T-helper 1 cell (primary cell): ENCODE data around the gene IL5RA.

Experiments used
- DNase-seq, 5 donors: peaks; one replicate each; pipeline ENCODE4 v3.0.0-alpha.2; 2012 to 2020
- total RNA-seq, 4 donors: gene quantifications; one replicate each; lab custom pipeline; 2026; lab: John Stamatoyannopoulos, UW

Gene IL5RA, protein sequence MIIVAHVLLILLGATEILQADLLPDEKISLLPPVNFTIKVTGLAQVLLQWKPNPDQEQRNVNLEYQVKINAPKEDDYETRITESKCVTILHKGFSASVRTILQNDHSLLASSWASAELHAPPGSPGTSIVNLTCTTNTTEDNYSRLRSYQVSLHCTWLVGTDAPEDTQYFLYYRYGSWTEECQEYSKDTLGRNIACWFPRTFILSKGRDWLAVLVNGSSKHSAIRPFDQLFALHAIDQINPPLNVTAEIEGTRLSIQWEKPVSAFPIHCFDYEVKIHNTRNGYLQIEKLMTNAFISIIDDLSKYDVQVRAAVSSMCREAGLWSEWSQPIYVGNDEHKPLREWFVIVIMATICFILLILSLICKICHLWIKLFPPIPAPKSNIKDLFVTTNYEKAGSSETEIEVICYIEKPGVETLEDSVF
- total RNA-seq: 2.5 to 5.9 (median 3.7) reads per million in 4 donors

DNA sequence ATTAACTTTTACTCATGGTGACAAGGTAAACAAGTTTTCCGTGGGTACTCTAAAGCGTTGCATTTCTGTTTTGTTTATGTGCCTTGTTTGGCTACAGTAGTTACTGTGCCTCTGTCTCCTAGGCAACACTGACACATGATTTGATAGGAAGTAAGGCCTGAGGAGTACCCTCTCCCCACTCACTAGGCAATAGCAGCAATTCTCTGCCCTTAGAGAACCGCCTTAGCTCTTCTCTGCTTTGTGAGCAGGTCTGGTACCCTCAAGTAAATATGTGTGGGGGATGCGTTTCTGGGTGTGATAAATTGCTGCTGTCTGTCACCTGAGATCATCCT lies at the start of gene IL5RA:
TSS of gene IL5RA (minus strand) at position 76 of the 332 bp plus-strand sequence. CDS start 5,390 bp downstream, outside the sequence.
- peak in 3 of 5 donors; percentile 6 to 21 (median 10) for DNase-seq

DNA sequence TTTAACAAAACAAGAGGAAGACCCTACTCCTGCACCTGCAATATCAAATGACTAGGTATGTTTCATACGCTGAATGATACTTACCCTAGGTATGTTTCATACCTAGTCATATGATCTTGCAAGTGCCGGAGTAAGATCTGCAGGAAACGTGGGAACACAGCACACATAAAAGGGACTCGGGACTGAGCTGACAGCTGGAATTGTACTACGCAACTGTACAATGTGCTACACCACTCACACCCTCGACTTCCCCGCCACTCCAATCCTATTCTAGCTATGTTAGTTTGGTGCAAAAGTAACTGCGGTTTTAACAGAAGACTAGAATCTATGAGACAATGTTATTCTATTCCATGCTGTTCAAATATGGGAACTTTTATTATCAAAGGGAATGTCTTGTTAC lies 47.3 kb upstream of the IL5RA start:
- no peak for DNase-seq

DNA sequence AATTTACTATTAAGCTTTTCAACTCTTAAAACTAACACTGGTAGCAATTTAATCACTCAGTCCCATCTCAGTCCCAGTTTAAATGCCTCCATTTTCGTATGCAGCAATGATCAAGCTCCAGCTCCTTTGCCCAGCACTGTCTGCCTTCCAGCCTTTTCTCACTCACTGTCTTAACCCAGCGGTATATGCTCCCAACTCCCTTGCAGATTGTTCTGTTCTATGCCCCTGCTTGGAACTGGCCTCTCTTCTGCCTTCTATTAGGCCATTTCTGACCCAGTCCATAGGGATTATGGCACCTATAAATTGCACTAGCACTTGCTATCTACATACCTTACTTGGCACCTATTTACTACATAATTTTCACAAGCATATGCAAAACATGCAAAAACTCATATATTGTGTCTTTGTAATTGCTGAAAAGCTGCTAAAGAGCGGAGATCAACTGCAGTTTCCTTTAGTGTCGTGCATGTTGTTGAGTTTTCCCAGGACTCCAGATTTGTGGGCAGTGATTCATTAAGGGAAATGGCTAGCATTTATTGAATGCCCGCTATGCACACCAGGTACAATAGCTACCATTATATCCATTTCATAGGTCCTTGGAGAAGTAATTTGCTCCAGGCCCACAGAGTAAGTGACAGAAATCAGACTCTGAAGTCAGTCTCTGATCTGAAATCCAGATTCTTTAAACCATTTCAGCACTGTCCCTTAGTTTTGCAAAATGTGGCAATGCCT lies 44.9 kb upstream of the IL5RA start:
- no peak for DNase-seq

DNA sequence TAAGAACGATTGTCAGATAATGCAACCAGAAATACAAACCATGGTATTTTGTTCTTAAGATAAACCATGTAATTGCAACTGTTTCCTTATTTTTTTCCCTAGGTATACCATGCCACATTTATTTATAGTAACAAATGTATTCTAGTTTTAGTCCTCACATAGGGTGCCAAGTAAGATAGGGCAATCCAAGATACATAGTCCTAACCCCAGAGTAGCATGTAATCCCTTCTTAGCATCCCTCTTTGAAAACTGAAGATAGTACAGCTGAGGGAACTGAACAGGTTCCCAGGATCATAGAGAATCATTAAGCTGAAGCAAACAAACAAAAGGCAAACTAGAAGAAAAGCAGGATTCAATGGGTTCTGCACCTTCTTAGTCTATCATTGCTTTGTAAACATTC lies 41.3 kb upstream of the IL5RA start:
- no peak for DNase-seq

DNA sequence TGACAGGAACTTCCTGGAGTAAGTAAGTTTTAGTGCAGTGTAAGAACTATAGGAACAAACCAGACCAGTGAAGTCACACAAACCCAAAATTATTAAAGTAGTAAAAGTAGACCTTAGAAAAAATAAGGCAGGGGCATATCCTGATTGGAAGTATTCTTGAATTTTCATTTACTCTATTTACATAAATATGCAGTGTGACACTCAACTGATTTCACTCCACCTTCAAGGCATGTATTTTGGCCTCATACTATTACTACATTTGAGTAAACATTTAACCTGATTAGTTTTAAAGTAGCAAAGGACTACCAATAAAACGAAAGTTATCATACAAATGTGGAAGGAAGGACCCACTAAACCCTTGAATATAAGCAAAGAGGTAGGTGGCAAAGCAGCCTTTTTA lies 39.4 kb upstream of the IL5RA start:
- DNase-seq: no peak

DNA sequence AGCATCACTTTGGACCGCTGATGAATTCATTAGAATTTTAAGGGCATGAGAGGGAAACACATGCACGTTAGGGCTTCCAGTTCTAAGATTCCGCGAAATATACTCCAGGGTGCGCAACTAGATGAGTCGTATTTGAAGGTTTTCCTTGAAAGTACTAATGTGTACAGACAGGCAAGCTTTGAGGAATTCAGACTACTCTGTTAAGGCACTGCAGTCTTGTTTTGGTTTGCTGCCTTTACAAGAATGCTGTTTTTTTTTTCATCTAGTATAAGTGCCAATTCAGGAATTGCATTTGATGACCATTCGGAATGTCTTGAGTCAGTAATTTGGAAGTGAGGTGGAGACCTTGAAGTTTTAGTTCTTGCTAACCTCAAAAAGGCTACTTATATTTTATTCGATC lies 35.7 kb upstream of the IL5RA start:
- no peak for DNase-seq

DNA sequence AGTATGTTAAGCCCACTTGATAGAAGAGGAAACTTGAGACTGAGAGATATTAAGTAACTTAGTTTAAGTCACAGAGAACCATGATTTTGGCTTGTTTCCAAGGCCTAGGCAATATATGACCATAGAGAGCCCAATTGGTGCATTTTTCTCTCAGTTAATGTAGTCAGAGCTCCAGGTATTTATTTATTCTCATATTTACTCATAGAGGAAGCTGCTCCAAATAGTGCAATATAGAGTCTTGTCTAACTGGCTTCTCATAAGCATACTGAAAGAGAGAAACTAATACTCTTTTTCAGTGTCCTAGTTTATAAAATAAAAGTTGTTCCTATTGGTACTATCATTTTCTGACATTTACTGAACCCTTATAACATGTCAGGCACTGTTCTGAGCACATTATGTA lies 31.8 kb upstream of the IL5RA start:
- no peak for DNase-seq

DNA sequence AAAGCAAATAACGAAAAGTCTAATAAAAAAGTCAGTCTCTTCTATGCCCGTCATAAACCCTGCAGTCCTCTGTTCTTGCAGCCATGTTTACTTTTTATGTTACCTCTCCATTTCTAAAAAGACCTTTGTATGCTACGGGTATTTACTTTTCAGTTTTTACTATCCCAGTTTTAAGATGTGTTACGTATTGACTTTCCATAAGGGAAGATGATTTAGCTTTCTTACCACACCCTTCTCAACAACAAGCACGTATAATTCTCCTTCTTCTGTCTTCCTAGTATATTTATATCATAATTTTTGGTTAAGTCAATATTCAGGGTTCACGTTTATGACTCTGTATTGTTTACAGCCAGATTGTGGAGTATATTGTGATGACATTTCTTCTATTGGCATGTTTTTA lies 27.4 kb upstream of the IL5RA start:
- DNase-seq: no peak

DNA sequence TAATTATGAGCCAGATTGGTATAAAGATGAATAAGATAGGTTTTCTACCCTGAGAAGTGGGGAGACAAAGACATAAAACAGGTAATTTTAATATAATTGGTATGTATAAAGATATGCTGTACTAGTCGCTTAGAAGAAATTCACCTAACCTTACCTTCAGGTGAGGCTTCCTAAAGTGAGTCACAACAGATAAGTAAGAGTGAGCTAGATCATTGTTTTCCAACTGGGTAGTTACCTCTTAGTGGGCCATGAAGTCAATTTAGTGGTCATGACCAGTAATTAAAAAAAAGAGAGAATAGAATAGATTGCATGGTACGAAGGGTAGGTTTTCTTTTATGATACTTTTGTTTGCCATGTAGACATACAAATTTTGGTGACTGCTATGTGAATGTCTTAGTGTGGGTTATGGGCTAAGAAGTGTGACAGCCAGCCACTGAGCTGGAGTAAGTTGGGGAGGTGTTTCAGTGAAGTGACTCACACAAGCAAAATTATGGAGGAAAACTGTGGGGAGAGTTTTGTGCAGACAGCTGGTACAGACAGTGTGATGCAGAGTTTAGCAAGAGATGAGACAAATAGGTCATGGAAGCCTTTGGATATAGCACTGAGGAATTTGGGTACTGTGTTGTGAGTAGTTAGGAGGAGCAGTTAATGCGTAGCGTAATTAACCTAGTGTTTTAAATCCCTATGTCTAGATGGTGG lies 24.7 kb upstream of the IL5RA start:
- DNase-seq: no peak

DNA sequence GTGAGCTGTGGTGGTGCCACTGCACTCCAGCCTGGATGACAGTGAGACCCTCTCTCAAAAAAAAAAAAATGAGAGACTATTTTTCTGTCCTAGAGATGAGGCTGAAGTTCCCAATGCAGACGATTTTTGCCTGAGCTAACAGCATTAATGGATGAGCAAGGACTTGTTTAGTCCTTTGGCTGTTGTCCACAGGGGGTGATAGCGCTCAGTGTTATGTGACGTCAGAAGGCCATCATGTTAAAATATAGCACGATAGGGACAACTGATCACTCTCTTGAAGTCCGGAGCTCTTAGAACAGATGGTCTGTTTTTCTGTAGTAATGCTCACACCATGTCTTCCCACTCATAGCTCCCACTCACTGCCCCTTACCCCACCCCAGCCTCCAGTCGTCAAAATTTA lies 23.3 kb upstream of the IL5RA start:
- DNase-seq: no peak

DNA sequence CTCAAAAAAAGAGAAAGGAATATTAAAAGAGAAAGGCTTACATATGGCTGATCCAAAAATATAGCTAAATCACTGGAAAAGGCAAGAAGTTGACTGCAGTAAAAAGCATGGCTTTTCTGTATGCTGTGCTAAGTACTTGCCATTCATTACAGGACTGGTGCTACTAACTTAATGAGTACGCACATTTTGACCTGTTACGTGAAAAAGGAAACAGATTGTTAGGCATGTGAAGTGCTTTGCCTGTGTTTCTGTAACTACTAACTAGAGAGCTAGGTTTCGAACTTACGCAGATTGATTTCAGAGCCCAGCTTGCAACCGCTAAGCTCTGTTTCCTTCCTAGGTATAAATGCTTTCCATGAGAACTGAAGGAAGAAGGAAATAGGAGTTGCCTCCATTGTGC lies 19.4 kb upstream of the IL5RA start:
- peak in 1 of 5 donors; percentile 5 for DNase-seq

DNA sequence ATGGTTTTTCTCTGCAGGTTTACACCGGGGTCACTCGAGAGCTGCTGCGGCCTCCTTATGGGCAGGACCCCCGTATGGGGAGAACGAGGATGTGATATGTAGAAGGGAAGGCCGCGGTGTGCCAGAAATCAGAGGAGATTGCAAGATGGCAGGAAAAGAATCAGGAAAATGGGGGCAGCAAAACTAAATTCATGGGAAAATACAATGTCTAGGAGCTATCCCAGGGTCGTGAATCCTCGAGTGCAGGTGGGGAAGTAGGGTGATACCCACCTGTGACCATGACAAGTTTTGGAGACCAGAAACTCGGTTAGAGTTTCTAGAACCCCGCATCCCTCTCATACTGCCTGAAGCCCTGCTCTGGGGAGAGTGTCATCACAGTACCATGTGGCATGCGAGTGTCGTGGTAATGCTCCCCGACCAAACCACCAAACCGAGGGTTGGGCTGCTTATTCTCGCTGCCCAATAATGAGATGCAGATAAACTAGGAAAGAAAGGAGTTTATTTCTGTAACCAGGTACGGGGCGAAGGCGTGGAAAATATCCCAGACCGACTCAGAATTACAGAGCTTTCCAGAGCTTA lies 17.3 kb upstream of the IL5RA start:
- DNase-seq: peak in 4 of 5 donors; percentile 18 to 38 (median 22)

DNA sequence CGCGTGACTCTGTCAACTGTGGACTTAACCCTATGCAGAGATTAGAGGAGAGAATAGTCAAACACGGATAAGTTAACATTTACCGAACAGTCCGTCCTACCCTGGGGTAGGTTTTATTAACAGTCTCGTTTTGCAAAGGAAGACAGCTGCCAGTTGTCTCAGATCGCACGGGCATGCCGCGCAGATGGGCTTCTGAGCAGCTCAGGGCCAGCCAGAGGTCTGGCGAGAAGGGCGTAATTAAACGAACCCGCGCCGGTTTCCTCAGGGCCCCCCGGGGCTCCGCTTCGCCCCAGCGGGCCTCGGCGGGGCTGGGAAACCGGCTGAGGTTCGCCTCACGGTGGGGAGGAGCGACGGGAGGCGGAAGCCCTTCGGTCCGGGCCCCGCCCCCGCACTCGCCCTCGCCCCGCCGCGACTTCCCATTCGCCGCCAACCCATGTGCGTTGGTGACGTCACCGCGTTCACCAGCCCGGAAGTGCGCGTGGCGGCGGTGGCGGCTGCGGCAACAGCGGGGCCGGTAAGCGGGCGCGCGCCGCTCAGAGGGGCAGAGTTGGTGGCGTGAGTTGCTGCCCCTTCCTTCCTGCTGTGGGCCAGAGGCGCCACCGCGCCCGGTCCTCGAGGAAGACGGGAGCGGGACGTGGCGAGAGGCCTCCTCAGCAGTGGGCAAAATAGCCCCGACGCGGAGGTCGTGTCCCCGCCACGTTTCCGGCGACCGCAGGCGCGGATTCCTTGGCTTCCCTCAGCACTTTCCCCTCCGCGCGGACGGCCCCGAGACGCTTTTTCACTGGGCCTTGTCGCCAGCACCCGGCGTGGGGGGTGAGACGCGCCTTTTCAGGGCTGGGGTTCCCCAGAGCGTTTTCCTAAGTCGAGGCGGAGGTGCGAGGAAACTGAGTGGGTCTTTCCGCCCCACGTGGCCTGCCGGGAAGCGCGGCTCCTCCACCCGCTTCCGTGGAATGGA lies 16.6 kb upstream of the IL5RA start, which contains the start of gene TRNT1:
TSS of gene TRNT1 (plus strand) at position 464 of the 955 bp plus-strand sequence. CDS start 2,101 bp downstream, outside the sequence.
- peak; percentile 93 to 96 (median 93) for DNase-seq

DNA sequence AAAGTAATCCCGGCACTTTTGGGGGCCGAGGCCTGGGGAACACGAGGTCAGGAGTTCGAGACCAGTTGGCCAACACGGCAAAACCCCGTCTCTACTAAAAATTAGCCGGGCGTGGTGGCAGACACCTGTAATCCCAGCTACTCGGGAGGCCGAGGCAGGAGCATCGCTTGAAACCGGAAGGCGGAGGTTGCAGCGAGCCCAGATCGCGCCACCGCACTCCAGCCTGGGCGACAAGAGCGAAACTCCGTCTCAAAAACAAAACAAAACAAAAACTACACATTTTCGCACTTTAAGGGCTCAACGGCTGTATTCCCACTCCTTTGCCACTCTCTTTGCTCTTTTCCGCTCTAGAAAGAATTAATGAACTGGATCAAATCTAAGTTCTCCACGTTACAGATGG lies 15.8 kb upstream of the IL5RA start:
- no peak for DNase-seq

DNA sequence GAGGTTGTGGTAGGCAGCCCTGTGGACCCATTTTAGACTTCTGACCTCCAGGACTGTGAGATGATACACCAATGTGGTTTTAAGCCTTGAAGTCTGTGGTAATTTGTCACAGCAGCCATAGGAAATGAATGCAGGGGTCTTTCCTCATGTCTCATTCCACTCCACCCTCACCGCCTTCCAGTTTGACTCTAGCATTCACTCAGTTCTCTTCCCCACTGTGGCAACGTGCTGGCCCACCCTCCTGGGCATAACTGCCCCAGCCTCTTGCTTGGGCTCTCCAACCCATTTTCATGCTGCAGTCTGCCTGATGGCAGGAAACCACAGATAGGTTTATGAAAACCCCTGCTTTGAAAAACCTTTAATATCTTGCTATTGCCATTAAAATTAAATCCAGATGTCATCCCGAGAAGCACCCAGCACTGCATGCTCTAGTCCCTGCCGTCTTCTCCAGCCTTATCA lies 9.2 kb upstream of the IL5RA start:
- DNase-seq: no peak

DNA sequence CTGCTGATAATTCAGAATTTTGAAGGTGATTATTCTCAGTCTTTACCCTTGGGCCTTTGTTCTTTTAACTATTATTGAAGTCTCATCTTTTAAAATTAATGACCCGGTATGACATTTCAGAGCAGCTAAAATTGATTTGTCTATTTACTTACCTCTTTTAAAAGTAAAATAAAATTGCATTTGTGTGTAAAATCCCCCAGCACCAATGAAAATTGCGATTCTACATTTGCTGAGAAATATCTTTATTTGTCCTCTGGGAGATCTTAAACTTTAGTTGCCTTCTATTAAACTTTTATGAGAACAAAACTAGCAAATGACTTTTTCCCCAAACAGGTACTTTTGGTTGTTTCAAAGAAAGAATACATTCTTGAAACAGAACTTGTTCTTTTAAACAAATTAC lies 7.5 kb upstream of the IL5RA start:
- no peak for DNase-seq

DNA sequence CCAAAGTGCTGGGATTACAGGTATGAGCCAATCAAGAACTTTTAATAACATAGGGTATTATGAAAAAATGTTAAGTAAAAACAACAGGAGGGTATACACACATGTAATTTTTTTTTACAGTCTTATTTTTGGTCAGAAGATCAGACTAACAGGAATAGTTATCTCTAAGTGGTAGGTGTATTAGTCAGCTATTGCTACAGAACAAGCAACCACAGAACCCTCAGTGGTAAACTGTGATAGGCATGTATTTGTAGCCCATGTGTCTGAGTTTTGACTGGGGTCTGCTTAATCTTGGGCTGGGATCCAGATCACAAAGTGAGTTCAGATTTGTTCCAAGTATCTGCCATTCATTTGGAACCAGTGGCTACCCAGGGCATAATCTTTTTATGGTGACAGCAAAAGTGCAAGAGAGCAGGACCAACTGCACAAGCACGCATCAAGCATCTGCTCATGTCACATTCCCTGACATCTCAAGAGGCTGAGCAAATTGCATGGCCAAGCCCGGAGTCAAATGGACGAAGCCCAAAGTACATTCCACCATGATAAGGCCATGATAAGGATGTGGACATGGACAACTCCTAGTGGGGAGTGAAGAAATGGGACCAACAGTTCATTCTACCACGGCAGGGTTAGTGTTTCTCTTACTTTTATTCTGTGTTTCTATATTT lies 3.0 kb upstream of the IL5RA start:
- no peak for DNase-seq

DNA sequence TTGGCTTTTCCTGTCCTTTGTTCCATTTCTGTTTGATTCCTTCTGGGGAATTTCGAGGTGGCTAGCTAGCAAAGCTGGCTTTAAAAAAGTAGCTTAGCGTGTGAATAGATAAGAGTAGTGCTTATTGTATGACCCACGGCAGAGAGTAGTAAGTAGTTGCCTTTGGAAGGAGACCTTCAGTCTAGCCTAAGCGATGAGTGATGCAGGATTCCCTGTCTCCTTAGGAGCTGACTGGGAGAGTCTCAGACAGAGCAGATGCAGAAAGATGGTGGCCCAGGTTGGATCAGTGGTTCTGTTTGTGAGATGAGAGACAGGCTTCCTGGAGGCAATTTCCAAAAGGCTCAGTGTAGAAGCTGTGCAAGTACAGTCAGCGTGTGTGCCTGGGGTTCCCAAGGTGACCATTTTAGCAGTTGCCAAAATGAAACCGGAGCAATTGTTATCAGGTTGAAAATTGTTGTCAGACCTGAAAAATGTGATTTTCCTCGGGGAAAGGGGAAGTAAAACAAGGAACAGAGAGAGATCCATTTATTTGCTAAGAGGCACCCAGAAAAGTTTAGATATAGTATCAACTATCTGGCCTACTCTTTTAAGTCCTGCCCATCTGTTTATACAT lies 681 bp upstream of the IL5RA start:
- DNase-seq: no peak

DNA sequence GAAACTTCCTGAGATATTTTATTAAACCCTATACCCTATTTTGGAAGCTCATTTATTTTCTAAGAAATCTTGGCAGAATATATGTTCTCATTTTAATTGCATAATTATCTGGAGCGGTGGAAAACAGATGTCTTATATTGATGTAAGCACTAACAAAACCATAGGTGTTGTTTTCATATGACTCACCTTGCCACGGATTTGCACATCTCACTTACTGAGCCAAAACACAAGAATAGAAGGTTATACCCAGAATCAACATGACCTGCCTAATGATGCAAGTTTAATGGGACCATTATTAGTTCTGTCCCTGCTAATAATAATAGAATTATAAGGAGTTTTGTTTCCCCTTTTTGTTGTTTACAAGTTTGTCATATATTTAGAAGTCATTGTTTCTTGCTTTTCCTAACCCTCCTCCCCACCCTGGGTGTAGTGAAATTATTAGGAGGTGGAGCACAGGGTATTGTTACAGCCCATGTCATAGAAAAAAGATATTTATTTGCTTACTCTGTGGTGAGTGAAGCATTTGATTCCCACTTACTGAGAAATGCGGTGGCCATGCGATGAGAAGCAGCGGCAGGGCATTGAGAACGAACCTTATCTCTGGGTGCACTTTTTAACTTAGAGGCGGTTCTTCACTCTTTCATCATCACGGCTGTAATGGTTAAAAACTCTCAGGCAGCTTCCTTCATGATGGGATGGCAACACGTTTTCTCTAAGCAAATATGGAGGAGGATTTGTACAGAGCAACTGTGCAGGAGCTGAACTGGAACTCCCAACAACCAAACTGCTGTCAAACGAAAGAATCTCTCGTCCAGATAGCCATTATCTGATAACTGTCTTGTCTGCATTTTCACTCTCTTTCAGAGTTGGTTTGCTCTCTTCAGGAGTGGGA lies 521 bp downstream of the IL5RA start:
- no peak for DNase-seq

DNA sequence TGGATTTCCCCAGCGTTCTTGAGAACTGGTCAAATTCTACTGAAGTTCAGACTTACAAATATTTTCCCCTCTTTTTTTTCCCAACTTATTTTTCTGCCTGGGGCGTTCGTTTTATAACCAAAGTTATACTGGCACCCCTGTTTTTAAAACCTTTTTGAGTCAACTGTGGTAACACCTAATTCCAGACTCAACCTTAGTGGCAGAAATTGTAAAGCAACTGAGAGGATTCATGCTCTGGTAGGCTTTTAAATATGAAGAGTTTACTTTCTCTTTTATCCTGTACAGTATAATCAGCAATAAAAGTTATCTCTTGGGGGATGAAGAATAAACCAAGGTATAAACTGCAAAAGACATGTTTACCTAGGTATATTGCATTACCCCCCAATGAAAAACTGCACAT lies 2.3 kb downstream of the IL5RA start:
- no peak for DNase-seq
